ENCODE data around the gene WDR62.

The WDR62 gene

DNA sequence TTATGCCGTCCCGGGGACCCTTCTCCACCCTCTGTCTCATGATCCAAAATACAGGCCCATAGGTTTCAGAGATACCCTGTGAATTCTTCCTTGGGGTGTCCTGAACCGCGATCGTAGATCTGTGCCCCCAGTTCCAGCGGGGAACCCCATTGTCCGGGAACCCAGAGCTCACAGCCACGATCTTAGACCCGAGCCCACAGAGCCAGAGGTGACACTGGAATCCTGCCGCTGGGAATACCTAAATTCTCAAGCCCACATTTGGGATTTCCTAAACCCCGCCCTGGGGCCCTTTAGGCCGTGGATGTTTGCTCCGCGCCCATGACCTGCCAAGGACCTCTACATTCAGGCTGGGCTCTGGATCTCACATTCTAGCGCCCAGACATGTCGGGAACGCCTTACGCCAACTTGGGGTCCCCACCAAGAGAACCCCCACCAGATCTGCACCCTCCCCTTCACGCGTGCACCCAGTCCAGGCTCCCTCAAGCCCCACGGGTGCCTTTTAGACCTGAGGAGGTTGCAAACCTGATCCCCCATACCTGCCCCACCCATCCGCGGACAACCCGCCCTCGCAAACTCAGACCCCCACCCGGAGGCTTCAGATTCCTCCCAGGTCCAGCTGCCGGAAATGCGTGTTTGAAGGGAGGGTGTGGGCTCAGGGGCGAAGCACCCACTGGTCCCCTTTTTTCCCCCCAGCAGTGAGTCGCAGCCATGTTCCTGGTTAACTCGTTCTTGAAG lies 85.8 kb downstream of the WDR62 start:
- DNase-seq (ENCODE audit: low read depth in 2 of 2), result peak; percentile 14 to 41

GRCh38 chr19:36141039-36141927 lies 86.6 kb downstream of the WDR62 start:
- DNase-seq (ENCODE audit: low read depth in 2 of 2), result peak; percentile 80 to 86

DNA sequence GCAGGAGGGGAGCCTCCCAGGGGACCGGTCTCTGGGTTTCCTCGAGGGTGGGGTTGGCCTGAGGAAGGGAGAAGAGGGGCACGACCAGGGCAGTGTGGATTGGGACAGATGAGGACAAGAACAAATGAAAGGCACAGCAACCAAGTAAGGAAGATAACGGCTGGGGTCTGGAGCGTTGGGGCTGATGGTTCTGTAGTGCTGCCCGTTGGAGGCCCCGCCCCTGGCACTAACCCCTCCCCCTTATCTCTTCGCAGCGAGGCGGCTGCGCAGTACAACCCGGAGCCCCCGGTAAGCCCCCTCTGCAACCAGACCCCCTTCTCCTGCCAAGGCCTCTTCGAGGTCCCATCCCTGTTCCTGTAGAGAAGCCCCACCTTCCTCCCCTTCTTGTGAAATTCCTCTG lies 87.3 kb downstream of the WDR62 start:
- DNase-seq (ENCODE audit: low read depth in 2 of 2), result no peak

DNA sequence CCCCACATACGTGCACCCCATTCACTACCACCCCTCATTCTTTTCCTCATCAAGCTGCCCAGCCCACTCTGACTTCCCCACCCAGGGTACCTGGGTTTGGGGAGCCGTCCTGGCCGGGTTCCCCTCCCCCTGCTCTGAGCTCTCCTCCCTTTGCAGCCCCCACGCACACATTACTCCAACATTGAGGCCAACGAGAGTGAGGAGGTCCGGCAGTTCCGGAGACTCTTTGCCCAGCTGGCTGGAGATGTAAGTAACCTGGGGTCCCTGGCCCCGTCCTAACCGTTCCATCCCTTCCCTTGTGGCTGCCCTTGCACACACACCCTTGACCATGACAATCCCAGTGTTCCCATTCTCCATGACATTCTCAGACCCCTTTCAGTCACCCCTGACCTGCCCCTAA lies 87.8 kb downstream of the WDR62 start:
- DNase-seq (ENCODE audit: low read depth in 2 of 2), result no peak

DNA sequence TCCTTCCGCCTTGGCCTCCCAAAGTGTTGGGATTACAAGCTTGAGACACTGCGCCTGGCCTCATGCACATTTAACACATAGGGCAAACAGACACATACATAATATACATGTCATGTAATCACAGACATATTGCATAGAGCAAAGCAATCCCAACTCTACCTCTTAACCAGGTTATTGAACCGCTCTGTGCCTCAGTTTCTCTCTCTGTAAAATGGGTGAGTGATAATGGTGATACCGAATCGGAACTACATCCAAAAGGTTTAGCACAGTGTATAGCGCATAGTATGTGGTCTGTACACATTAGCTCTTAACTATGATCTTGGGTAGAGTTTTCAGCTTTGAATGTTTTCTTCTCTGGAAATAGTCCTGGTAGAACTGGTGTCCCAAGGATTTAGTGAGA lies 89.9 kb downstream of the WDR62 start:
- no peak for DNase-seq (ENCODE audit: low read depth in 2 of 2)

GRCh38 chr19:36149673-36150406 lies 95.1 kb downstream of the WDR62 start:
- DNase-seq (ENCODE audit: low read depth in 2 of 2), result no peak

DNA sequence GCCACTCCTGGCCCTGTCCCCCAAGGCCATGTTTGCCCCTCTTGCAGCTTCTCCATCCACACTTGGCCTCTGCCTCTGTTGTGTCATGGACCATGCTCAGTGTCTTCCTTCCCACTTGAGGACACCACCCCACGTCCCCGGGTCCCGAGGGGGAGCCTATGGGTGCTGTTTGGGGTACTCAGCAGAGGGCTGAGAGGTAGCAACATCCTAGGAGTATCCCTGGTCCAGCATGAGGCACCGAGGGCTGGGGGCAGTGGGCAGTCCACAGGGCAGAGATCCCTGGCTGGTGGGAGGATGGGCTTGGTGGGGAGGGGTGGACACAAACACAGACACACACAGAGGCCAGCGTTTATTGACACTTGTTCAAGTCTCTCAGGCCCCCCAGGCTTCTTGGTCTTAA lies 95.9 kb downstream of the WDR62 start:
- no peak for DNase-seq (ENCODE audit: low read depth in 2 of 2)

DNA sequence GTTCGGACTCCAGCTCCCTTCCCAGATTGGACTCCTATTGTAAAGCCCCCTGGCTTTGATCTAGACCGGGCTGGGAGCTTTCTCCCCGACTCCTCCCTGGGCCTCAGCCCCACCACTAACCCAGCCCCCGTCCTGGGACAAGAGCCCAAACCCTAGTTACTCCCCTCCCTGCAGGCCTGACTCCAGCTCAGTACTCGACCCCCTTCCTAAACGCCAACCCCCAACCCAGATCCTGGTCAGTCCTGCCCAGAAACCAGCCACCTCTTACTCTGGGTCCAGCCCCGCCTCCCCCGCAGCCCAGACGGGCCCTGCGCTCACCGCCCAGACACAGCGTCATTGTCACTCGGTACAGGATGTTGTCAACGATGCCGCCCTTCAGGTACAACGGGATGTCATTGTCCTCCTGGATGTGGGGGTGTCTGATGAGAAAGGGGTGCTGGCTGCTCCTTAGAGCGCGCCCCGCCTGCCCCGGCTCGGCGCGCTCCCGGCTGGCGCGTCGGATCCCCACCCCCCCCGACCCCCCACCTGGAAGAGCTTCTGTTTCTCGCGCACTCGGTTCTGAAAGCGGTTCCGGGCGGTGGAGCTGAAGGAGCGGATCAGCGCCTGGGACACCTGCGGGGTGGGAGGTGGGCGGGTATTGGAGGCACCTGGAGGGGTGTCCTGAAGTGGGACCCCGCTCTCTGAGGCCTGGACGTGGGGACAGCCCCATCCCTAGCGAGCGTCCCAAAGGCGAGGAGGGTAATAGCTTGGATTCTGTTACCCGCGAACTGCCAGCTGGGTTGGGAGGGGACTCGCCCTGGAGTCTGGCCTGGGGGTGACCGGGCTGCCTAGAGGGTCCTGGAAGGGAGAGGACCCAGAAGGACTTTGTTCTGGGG lies 96.7 kb downstream of the WDR62 start:
- no peak for DNase-seq (ENCODE audit: low read depth in 2 of 2)

GRCh38 chr19:36152019-36152351 lies 97.3 kb downstream of the WDR62 start:
- DNase-seq (ENCODE audit: low read depth in 2 of 2), result no peak

GRCh38 chr19:36152352-36153091 lies 97.8 kb downstream of the WDR62 start, which contains the start of gene COX7A1:
Gene COX7A1, minus strand, starts transcription at chr19:36152447. Its CDS starts 40 bp downstream, at chr19:36152407.
- DNase-seq (ENCODE audit: low read depth in 2 of 2), result no peak

GRCh38 chr19:36153126-36153525 lies 98.4 kb downstream of the WDR62 start:
- DNase-seq (ENCODE audit: low read depth in 2 of 2), result no peak
